GM15510 (cell line): Measurements from ENCODE around the gene TIFAB.

Experiments
- POLR2A ChIP-seq: IDR thresholded peaks from 3 replicates; pipeline ENCODE4 v1.6.1; 2011; ENCODE audit warnings: borderline replicate concordance; ENCODE audit not compliant: insufficient read length; ENCODE audit errors: extremely low read depth

The TIFAB gene

DNA sequence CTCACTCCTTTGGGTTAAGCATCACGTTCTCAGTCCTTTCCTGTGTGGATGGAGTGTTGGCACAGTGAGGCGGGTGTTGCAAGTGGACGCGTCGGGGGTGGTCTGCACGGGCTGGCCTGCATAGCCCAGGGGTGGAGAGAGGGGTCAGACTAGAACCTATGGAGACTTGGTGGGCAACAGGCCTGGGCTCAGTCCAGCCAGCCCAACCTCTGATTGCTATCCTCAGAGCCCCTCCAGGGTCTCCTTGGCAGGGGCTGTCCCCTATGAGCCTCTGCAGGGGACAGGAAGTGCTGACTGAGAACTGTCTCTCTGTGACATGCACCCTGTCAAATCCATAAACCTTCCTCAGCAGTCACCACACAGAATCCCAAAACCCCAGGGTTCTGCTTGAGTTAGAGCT, 7.3 kb downstream of the TIFAB start:
- no peak for TF ChIP-seq POLR2A

DNA sequence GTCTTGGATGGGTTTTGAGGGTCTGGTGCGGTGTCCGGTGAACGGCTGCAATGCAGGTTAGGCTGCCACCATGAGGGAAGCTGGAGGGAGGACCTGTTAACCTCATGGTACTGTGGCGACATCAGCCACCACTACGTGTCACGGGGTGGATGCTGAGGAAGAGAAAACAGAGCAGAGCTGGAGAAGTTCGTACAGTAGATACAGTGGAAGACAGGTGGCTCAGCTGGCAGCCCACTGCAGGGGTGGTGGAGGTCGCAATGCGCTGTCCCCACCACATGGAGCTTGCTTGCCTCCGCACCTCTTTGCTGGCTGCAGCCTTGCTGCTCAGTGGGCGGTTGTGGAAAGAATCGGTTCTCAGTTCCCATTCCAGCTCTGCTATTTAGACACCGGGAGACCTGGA, 7.8 kb downstream of the TIFAB start:
- no peak for TF ChIP-seq POLR2A

- no peak for TF ChIP-seq POLR2A
Measured at GRCh38 chr5:135443161-135443960, 8.8 kb downstream of the TIFAB start.

- no peak for TF ChIP-seq POLR2A
Measured at GRCh38 chr5:135442431-135443160, 9.6 kb downstream of the TIFAB start.

DNA sequence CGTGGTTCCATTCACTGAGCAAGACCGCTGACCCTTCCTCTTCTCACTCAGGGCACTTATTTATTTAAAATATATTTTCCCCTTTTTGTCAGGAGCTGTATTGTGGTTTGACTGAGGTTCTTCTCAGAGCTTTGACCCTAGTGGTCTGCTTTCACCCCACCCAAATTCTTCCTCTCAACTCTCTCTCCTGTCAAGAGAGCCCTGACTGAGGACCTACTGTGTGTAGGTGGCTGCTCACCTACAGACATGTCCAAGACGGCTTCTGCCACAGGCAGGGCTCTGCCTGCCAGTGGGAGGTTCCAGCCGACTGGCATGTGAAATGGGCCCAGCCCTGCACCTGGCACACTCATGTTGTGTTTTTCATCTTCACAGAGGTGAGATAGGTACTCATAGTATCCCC, 10.2 kb downstream of the TIFAB start:
- TF ChIP-seq POLR2A: no peak

GRCh38 chr5:135441350-135441831, 10.8 kb downstream of the TIFAB start:
- TF ChIP-seq POLR2A: no peak

GRCh38 chr5:135440916-135441315, 11.2 kb downstream of the TIFAB start:
- no peak for TF ChIP-seq POLR2A

- TF ChIP-seq POLR2A: no peak
Measured at GRCh38 chr5:135439231-135440205, 12.6 kb downstream of the TIFAB start.

DNA sequence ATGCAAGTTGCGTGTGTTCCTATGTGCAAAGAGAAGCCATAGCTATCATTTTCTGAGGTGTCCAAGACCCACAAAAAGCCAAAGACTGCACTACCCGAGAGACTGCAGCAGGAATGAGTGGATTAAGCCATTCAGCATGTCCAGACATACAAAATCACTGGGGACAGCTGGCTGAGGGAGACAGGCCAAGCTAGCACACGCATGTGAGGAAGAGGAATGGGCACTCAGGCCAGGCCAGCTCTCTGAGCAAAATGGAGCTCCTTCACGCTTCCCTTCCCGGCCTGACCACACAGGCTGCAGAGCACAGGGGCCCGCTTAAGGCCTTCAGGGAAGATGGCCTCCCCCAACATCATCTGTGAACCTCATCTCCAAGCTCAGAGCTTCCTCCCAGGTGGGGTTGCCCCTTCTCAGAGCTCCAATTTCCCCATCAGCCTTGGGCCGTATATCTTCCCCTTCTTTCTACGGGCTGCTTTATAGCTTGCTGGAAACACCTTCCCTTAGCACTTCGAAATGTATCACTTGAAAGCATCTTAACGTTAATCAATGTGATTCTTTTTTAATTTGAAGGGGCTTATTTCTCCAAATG, 13.4 kb downstream of the TIFAB start:
- TF ChIP-seq POLR2A: no peak

- TF ChIP-seq POLR2A: no peak
Measured at GRCh38 chr5:135437796-135438560, 14.2 kb downstream of the TIFAB start.

GRCh38 chr5:135437422-135437795, 14.7 kb downstream of the TIFAB start:
- no peak for TF ChIP-seq POLR2A

DNA sequence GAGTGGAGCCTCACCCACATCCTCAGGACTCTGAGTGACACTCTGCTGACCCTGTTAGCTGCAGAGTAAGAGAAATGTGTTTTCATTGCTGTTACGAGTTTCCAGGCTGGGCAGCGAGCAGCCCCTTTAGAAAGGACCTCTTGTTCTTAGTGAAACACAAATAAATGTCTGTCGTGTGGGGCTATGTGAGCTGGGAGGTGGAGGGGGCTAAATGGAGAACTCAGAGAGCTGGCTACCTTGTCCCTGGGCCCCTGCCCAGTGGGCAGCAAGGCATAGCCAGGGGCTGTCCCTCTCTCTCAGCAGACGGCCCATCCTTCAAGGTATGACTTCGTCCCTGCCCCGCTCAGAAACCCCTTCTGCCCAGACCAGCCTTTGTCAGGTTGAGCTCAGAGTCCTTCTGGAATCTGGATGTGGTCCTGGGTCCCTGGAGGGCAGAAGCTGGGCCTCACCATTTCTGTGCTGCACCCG, 15.2 kb downstream of the TIFAB start:
- no peak for TF ChIP-seq POLR2A

GRCh38 chr5:135435467-135436330, 16.5 kb downstream of the TIFAB start:
- no peak for TF ChIP-seq POLR2A
